ENCODE data around the gene DHRS3. TPM values are rescaled to one million over a fixed set of nuclear protein-coding genes. Genes with fewer than 3 reads are reported as not detected.

Gene DHRS3
- total RNA-seq, 1 experiment from 2014 or later, result 54.5 TPM

DNA sequence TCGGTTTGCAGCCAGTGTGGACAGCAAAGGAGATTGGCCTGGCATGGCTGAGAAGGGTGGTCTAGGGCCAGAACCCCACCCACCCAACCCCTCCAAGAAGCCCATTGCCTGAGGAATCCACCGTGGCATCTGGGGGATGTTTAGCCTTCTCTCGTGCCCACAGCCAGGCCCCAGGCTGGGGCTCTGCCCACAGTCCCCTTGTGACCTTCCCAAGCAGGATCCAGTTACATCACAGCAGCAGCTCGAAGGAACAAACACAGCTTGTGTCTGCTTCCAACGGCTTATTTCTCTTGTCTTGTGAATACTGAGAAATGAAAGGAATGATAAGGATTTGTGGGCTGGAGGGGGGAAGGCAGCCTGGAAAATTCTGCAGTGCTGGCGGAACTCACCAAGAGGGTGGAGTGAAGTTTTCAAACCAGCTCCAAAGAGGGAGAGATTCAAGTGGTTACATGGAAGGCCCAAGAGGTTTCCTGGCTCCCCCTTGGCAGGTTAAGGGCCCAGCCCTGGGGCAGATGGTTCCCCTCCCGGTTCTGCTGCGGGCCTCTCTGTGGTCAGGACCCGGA, 61.6 kb downstream of the DHRS3 start:
- Histone ChIP-seq H3K4ac (ENCODE audit: low read depth, low read length) (no peak overlapping the region), H2BK12ac (ENCODE audit: insufficient read length, low read depth, low read length) (no peak overlapping the region), H3K23me2 (ENCODE audit: insufficient read length, low read depth, low read length, poor library complexity, severe bottlenecking) (no peaks in the 10 kb centered on the region), H2BK20ac (ENCODE audit: low read depth, low read length, poor library complexity, severe bottlenecking) (no peak overlapping the region), H4K8ac (replicated peaks; ENCODE audit: insufficient read length, low read depth, low read length) (no peak overlapping the region), H3K14ac (ENCODE audit: insufficient read depth, low read length) (no peak overlapping the region), H3K79me2 (ENCODE audit: insufficient read depth, low read length) (no peaks in the 10 kb centered on the region), H3K23ac (ENCODE audit: insufficient read length, low read depth, low read length) (no peak overlapping the region), H4K91ac (ENCODE audit: insufficient read length, low read depth, low read length) (no peak overlapping the region), H3K9me3 (ENCODE audit: control insufficient read depth, low read depth, low read length) (no peaks in the 10 kb centered on the region), H3T11ph (ENCODE audit: low read length) (no peak overlapping the region), H3K4me1 (ENCODE audit: insufficient read depth, low read length) (no peaks in the 10 kb centered on the region), H3K9ac (ENCODE audit: extremely low read depth, insufficient read length, low read length) (no peak overlapping the region), H4K20me1 (ENCODE audit: control insufficient read depth, insufficient read depth, insufficient read length) (no peaks in the 10 kb centered on the region), H4K5ac (ENCODE audit: insufficient read length, low read depth, low read length) (no peak overlapping the region), H3K79me1 (ENCODE audit: insufficient read depth, low read depth, low read length, poor library complexity, severe bottlenecking) (no peaks in the 10 kb centered on the region), H2BK5ac (ENCODE audit: insufficient read length, low read length) (no peak overlapping the region), H2AFZ (ENCODE audit: low read length) (no peak overlapping the region), H3K27ac (ENCODE audit: insufficient read length, low read depth, low read length) (no peak overlapping the region), H2BK120ac (ENCODE audit: low read depth, low read length, poor library complexity, severe bottlenecking) (no peak overlapping the region), H3K56ac (ENCODE audit: insufficient read length, low read depth, low read length) (no peak overlapping the region), H3K27me3 (ENCODE audit: insufficient read depth, low read length) (no peaks in the 10 kb centered on the region), H3K18ac (ENCODE audit: insufficient read length, low read depth, low read length) (no peak overlapping the region), H3K4me2 (ENCODE audit: insufficient read depth, insufficient read length, low read length) (no peak overlapping the region), H2AK5ac (ENCODE audit: insufficient read length, low read length) (no peak overlapping the region), H2BK15ac (ENCODE audit: low read depth, low read length) (no peak overlapping the region)
- H3K27me3 Mint-ChIP-seq (ENCODE audit: low read depth), result peaks cover 6% of the 10 kb centered on the region
- no peak for DNase-seq
- TF ChIP-seq, protein P1, sequence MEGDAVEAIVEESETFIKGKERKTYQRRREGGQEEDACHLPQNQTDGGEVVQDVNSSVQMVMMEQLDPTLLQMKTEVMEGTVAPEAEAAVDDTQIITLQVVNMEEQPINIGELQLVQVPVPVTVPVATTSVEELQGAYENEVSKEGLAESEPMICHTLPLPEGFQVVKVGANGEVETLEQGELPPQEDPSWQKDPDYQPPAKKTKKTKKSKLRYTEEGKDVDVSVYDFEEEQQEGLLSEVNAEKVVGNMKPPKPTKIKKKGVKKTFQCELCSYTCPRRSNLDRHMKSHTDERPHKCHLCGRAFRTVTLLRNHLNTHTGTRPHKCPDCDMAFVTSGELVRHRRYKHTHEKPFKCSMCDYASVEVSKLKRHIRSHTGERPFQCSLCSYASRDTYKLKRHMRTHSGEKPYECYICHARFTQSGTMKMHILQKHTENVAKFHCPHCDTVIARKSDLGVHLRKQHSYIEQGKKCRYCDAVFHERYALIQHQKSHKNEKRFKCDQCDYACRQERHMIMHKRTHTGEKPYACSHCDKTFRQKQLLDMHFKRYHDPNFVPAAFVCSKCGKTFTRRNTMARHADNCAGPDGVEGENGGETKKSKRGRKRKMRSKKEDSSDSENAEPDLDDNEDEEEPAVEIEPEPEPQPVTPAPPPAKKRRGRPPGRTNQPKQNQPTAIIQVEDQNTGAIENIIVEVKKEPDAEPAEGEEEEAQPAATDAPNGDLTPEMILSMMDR (conservative IDR thresholded peaks at IDR 0.05), result no peak
- no CpG with 5 or more reads among the region's 9 CpGs for WGBS (ENCODE audit: extremely low coverage, insufficient read length, low lambda C conversion rate)
- peaks cover 12% of the 10 kb centered on the region in 2 experiments for H3K9me3 Mint-ChIP-seq
- H3K4me1 Mint-ChIP-seq, result peaks cover 14 to 26% of the 10 kb centered on the region in 2 experiments
- no peak overlapping the region for H3K4me3 Mint-ChIP-seq
- H3K27ac Mint-ChIP-seq, result peak overlapping the region in 2 of 3 experiments; percentile 76 to 88; a peak in 2 of 7 replicates
- H3K36me3 Mint-ChIP-seq (ENCODE audit: insufficient read depth in 1 of 3, low read depth in 3 of 3), result peaks cover 2 to 21% (median 3%) of the 10 kb centered on the region in 3 experiments; a peak in 6 of 7 replicates

Measured in H9 (cell line).